ENCODE data around the gene PDHB. TPM values are rescaled to one million over a fixed set of nuclear protein-coding genes. Genes with fewer than 3 reads are reported as not detected.

PDHB gene
- total RNA-seq, 2 experiments from 2014 or later, result 60.8 to 86.6 TPM

DNA sequence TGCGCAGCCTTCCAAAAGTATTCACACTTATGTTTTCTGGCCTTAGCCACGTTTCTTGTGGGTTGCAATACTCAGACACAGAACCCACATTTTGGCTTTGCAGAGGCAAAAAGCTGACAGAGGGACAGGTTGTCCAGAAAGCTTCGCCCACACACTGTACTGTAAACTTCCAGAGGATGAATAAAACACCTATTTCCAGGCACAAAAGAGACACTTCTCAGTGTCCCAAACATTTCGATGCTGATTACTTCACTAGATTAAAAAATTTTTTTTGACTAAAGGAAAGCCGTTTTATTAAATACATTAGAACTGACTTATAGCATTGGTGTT is 30.3 kb upstream of the PDHB start:
- no peaks in the 10 kb centered on the region for H3K79me2 ChIP-seq (ENCODE audit: insufficient read depth, low read depth, low read length)
- H4K20me1 ChIP-seq (ENCODE audit: insufficient read depth, low read length), result no peaks in the 10 kb centered on the region
- H3K36me3 ChIP-seq (ENCODE audit: insufficient read depth, low read length), result no peaks in the 10 kb centered on the region
- POLR2A ChIA-PET, result no interaction called here
- no peak overlapping the region for H3K27ac ChIP-seq (ENCODE audit: low read depth, low read length, poor library complexity, severe bottlenecking)
- H3K4me2 ChIP-seq (ENCODE audit: low read length), result peak overlapping the region; percentile 42; the same call in 1 of the 2 replicates
- no peak for TF ChIP-seq EZH2phosphoT487 (IDR thresholded peaks at IDR 0.05; ENCODE audit: borderline replicate concordance, low read depth, low read length)
- TF ChIP-seq, protein P1, sequence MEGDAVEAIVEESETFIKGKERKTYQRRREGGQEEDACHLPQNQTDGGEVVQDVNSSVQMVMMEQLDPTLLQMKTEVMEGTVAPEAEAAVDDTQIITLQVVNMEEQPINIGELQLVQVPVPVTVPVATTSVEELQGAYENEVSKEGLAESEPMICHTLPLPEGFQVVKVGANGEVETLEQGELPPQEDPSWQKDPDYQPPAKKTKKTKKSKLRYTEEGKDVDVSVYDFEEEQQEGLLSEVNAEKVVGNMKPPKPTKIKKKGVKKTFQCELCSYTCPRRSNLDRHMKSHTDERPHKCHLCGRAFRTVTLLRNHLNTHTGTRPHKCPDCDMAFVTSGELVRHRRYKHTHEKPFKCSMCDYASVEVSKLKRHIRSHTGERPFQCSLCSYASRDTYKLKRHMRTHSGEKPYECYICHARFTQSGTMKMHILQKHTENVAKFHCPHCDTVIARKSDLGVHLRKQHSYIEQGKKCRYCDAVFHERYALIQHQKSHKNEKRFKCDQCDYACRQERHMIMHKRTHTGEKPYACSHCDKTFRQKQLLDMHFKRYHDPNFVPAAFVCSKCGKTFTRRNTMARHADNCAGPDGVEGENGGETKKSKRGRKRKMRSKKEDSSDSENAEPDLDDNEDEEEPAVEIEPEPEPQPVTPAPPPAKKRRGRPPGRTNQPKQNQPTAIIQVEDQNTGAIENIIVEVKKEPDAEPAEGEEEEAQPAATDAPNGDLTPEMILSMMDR (conservative IDR thresholded peaks at IDR 0.05; ENCODE audit: low read length), result peak; percentile 23; the same call in 1 of the 2 replicates
- H3K4me3 ChIP-seq (ENCODE audit: low read depth, low read length, poor library complexity, severe bottlenecking), result no peak overlapping the region
- no TSS peak for BruUV-seq (replicated peaks)
- no peaks in the 10 kb centered on the region for H3K9me3 ChIP-seq (ENCODE audit: low read length)
- no peak for DNase-seq (ENCODE audit: low spot score)
- CTCF ChIA-PET (ENCODE audit: unreplicated experiment), result no interaction called here
- H3K4me1 ChIP-seq (ENCODE audit: insufficient read depth, low read length, poor library complexity, severe bottlenecking), result peaks cover 5% of the 10 kb centered on the region
- peak overlapping the region; percentile 71; the same call in 1 of the 2 replicates for H2AFZ ChIP-seq (ENCODE audit: low read length)
- no peaks in the 10 kb centered on the region for H3K9me2 ChIP-seq (ENCODE audit: insufficient read depth, low read length)
- intact Hi-C loops (cut with micrococcal nuclease; ENCODE audit: unreplicated experiment), result loop anchor here (1.0 to 10.0 kb wide), 2 partner anchors 68 to 171 kb away; no protein-coding TSS in a partner anchor

DNA sequence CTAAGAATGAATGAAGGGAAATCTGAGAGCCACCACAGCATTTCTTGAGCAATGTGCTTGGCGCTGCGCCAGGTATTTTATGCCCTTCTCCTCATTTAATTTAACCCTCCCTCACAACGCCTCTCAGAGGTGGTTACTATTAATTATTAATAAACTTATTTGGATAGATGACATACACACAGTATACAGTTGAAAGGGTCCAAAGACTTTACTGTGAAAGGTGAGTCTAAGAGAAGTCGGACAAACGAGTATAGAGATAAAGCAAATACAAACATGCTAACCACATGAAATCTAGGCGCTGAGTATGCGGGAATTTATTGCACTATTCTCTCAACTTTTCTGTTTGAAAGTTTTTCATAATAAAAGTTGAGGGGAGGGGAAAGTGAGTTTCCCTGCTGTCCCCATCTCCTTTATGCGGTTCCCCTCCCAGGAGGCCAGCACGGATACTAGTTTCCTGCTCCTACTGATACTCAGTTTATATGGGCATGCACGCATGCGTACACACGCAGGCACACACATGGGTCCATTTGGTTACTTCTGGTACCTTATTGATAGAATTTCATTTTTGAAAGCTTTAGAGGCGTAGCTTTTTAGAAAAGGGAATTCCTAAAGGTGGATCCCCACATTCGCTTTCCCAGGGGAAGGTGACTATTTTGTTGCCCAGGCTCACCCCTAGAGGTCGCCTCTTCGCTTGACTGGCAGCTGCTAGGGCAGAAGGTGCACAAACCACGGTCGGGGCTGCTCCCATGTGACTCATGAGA is 29.7 kb upstream of the PDHB start:
- intact Hi-C loops (cut with micrococcal nuclease; ENCODE audit: unreplicated experiment), result loop anchor here (1.0 to 10.0 kb wide), 2 partner anchors 69 to 171 kb away; no protein-coding TSS in a partner anchor
- Histone ChIP-seq H4K20me1 (ENCODE audit: insufficient read depth, low read length) (no peaks in the 10 kb centered on the region), H3K27ac (ENCODE audit: low read depth, low read length, poor library complexity, severe bottlenecking) (no peak overlapping the region), H3K9me3 (ENCODE audit: low read length) (no peaks in the 10 kb centered on the region), H3K4me2 (ENCODE audit: low read length) (peak overlapping the region; percentile 42), H3K79me2 (ENCODE audit: insufficient read depth, low read depth, low read length) (no peaks in the 10 kb centered on the region), H3K4me3 (ENCODE audit: low read depth, low read length, poor library complexity, severe bottlenecking) (no peak overlapping the region), H3K9me2 (ENCODE audit: insufficient read depth, low read length) (no peaks in the 10 kb centered on the region), H3K4me1 (ENCODE audit: insufficient read depth, low read length, poor library complexity, severe bottlenecking) (peaks cover 5% of the 10 kb centered on the region), H3K36me3 (ENCODE audit: insufficient read depth, low read length) (no peaks in the 10 kb centered on the region), H2AFZ (ENCODE audit: low read length) (peak overlapping the region; percentile 71; the same call in 1 of the 2 replicates)
- peak; percentile 78 for DNase-seq (ENCODE audit: low spot score)
- no TSS peak for BruUV-seq (replicated peaks)
- POLR2A ChIA-PET, result no interaction called here
- CTCF ChIA-PET (ENCODE audit: unreplicated experiment), result no interaction called here
- TF ChIP-seq, protein P1 (conservative IDR thresholded peaks at IDR 0.05; ENCODE audit: low read length), result peak; percentile 98
- TF ChIP-seq EZH2phosphoT487 (IDR thresholded peaks at IDR 0.05; ENCODE audit: borderline replicate concordance, low read depth, low read length), result no peak

DNA sequence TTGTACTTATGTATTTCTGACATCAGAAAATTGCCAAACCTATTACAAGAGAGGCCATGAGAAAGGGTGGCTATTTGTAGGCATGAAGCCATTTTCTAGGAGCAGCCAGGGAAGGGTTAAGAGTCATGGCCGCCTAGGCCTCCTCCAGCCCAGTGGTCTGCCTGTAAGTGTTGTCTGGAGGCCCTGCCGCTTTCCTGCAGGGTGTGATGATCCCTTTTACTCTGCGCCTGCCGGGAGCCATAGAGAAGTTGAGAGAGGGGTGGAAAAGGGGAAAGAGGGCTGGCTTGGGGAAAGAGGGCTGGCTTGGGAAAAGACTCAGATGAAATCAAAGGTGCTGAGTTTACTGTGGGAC is 29.2 kb upstream of the PDHB start:
- Histone ChIP-seq H4K20me1 (ENCODE audit: insufficient read depth, low read length) (no peaks in the 10 kb centered on the region), H2AFZ (ENCODE audit: low read length) (no peak overlapping the region), H3K9me2 (ENCODE audit: insufficient read depth, low read length) (no peaks in the 10 kb centered on the region), H3K36me3 (ENCODE audit: insufficient read depth, low read length) (no peaks in the 10 kb centered on the region), H3K27ac (ENCODE audit: low read depth, low read length, poor library complexity, severe bottlenecking) (no peak overlapping the region), H3K4me2 (ENCODE audit: low read length) (no peak overlapping the region), H3K9me3 (ENCODE audit: low read length) (no peaks in the 10 kb centered on the region), H3K4me3 (ENCODE audit: low read depth, low read length, poor library complexity, severe bottlenecking) (no peak overlapping the region), H3K79me2 (ENCODE audit: insufficient read depth, low read depth, low read length) (no peaks in the 10 kb centered on the region), H3K4me1 (ENCODE audit: insufficient read depth, low read length, poor library complexity, severe bottlenecking) (peaks cover 5% of the 10 kb centered on the region)
- no TSS peak for BruUV-seq (replicated peaks)
- DNase-seq (ENCODE audit: low spot score), result no peak
- intact Hi-C loops (cut with micrococcal nuclease; ENCODE audit: unreplicated experiment), result loop anchor here (1.0 to 10.0 kb wide), 2 partner anchors 69 to 172 kb away; no protein-coding TSS in a partner anchor
- CTCF ChIA-PET (ENCODE audit: unreplicated experiment), result no interaction called here
- POLR2A ChIA-PET, result no interaction called here
- TF ChIP-seq, protein P1 (conservative IDR thresholded peaks at IDR 0.05; ENCODE audit: low read length), result no peak
- no peak for TF ChIP-seq EZH2phosphoT487 (IDR thresholded peaks at IDR 0.05; ENCODE audit: borderline replicate concordance, low read depth, low read length)
